Nucleus accumbens (tissue), 56 donors: ENCODE results near the gene LCMT1.
"Not testable (repeated sequence)": the region's sequence is repeated elsewhere in the genome, so short reads cannot be mapped to it uniquely, and the experiment has no call there.

Experiments
- DNase-seq, 56 donors: peaks; one replicate each; lab custom pipeline; 2025; lab: John Stamatoyannopoulos, UW

Gene LCMT1

DNA sequence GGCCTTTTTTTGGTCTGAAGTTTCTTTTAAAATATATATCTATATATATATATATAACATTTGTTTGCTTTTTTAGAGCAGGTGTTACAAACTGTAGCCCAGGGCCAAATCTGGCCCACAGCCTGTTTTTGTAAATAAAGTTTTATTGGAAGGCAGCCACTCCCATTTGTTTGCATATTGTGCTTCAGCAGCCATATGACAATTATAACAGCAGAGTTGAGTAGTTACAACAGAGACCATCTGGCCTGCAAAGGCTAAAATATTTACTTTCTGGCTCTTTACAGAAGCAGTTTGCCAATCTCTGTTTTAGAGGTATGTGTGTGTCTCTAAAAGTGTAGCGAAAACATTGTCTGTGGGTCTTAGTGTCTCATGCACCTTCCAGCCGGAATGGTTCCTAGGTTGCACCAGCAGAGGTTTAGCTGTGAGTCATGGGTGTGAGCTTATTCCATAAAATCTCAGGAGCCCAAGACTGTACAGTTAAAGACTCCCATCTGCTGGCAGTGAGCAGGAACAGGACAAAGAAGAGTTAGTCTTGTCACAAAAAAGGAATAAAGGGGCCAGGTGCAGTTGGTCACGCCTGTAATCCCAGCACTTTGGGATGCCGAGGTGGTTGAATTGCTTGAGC lies 23.8 kb downstream of the LCMT1 start:
- DNase-seq, result no peak

DNA sequence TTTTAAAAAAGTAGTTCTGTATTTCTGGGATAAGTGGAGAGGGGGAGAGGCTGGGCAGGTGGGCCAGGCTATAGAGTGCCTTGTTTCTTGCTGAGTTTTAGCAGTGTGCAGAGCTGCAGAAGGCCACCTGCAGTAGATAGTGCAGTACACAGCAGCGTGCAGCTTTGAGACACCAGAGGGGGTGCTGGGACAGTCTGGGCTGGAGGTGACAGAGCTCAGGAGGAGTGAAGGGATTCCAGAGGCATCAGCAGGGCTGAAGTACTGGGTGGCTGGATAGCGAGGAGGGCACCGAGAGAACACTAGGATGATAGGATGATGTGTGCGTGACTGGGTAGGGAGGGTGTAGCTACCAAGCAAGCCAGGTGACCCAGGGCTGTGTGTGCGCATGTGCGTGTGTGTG lies 26.6 kb downstream of the LCMT1 start:
- no peak for DNase-seq

DNA sequence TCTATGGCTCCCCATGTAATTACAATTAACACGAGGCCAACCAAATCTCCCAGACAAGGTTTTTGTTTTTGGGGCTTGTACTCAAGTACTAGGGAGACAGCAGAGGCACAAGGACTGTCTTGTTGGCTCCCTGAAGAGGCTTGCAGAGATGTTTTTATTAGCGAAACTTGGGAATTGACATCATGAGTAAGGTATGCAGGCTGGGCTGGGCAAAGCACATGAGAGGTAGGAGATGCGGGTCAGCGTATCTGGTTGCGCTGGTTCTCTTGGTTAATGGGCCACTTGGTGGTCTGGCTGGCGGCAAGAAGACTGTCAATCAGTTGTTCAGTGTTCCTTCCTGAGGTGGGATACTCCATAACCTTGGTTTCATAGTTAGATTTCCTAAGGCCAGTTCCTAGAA lies 28.9 kb downstream of the LCMT1 start:
- no peak for DNase-seq

DNA sequence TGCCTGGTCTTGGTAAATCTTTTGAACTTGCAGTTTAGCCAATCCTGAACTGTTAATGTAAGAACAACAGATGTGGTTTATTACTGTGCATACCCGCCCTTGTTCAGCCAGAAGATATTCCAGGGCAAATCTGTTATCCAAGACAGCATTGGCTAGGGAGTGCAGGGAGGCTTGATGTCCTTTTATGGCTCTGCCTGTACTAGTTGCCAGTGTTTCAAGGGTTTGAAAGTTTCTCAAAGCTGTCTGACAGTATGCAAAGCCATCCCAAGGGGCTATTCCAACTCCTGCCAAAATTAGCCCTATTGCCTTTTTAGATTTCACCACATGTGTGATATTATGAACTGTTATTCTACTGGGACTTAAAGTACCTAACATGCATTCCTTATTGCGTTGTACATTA lies 30.1 kb downstream of the LCMT1 start:
- no peak for DNase-seq

DNA sequence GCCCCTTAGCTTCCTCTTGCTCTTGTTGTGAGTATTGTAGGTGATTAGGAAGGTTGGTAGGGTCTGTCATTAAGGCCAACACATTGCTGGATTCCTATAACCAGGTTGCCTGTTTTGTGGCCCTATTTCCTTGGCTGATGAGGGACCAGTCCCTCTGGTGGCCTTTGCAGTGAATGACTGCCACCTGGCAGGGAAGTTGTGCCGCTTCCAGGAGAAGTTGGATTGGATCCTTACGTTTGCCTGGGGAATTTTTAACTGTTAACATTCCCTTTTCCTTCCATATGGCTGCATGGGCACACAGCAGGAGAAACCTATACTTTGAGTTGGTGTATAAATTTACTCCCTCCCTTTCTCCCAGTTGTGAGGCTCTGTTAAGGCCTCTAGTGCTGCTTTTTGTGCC lies 32.4 kb downstream of the LCMT1 start:
- no peak for DNase-seq

DNA sequence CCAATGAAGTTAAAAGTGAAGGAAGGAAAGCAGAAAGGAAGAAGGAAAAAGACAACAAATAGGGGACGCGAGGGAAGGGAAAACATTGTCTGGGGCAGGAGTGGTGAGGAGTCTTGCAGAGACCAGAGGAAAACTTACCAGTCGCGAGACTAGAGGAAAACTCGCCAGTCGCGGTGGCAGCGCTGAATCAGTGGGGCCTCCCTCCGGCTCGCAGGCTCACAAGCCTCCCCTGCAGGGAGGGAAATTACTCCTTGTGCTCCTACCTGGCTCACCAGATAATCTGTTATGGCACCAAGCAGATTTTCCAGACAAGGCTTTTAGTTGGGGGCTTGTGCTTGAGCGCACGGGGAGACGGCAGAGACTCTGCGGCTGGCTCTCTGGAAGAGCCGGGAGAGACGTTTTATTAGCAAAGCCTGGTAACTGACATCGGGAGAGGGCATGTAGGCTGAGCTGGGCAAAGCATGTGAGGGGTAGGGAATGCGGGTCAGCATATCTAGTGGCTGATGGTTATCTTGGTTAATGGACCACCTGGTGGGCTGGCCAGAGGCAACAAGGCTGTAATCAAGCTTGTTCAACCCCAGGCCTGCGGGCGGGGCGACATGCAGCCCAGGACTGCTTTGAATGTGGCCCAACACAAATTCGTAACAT lies 37.1 kb downstream of the LCMT1 start:
- DNase-seq, result no peak

DNA sequence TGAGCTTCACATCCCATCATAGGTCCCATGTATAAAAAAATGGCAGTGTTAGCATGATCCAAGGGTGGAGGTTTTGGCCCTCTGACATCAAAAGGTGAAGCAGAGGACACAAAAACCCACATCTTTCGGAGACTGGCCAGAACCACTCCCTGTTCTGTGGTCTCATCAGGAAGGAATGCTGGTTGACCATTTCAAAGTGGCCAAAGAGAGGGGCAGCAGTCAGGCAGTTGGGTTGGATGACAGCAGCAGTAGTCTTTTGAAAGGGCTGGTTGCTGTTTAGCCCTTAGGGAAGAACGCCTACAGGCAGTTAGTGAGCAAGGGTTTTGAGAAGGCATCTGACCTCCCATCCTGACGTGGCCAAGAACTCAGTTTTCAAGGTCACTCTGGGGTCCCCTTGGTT lies 40.5 kb downstream of the LCMT1 start:
- no peak for DNase-seq

DNA sequence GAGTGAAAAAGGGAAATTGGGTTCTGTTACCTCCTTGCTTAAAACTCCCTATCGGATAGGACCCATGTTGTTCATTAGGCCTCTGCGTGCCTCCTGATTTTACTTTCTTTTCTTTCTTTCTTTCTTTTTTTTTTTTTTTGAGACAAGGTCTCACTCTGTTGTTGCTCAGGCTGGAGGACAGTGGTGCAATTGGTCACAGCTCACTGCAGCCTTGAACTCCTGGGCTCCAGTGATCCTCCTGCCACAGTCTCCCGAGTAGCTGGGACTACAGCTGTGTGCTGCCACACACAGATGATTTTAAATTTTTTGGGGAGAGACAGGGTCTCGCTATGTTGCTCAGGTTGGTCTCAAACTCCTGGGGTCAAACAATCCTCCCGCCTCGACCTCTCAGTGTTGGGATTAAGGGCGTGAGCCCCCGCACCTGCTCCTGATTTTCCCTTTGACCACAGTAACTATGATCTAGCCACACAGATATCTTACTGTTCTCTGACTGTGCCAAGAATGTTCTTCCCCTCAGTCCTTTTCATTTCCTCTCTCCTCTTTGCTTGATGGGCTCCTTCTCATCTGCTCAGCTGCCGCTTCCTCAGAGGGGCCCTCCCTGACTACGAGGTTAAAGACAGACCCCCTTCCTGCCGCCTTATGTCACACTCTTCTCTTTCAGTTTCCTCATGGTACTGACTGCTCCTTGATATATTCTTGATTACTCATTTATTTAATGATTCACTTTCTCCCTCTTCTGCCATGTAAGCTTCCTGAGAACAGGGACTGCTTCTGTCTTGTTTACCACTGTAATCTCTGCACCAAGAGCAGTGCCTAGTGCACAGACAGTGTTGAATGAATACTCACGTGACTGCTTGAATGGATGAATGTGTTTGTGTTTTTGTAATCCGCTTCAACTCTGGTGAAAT lies 44.3 kb downstream of the LCMT1 start:
- no peak for DNase-seq

DNA sequence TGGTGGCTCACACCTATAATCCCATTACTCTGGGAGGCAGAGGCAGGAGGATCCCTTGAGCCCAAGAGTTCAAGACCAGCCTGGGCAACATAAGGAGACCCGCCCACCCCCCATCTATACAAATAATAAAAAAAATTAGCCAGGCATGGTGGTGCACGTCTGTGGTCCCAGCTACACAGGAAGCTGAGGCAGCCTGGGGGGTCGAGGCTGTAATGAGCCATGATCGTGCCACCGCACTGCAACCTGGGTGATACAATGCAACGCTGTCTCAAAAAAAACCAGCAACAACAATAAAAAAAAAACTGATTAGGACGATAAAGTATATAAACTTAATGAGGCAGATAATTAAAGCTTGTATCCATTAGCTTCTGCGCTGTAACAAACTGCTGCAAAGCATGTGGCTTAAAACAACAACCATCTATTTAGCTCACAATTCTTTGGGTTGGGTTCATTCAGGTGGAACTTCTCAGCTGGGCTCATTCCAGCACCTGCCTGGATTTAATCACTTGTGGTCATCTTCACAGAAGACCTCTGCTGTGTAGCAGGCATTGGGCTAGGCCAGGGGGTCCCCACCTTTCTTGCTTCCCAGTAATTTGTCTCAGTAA lies 45.8 kb downstream of the LCMT1 start:
- DNase-seq, result no peak

DNA sequence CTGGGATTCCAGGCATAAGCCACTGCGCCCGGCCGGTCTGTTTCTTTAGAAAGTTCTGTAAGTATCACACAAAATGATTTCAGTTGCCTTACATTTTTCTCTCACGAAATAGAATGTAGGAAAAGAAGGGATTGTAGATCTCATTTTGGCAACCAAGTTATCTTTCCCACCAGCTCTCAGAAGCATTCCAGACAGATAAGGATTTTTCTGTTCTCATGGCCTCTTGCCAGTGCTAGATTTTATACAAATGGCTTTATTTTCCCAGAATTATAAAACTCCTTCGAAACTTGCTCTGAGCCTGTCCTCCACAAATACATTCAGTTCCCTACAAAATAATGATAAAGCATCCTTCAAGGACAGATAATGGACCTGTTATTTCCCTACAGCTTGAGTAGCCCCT lies 46.9 kb downstream of the LCMT1 start:
- no peak for DNase-seq

DNA sequence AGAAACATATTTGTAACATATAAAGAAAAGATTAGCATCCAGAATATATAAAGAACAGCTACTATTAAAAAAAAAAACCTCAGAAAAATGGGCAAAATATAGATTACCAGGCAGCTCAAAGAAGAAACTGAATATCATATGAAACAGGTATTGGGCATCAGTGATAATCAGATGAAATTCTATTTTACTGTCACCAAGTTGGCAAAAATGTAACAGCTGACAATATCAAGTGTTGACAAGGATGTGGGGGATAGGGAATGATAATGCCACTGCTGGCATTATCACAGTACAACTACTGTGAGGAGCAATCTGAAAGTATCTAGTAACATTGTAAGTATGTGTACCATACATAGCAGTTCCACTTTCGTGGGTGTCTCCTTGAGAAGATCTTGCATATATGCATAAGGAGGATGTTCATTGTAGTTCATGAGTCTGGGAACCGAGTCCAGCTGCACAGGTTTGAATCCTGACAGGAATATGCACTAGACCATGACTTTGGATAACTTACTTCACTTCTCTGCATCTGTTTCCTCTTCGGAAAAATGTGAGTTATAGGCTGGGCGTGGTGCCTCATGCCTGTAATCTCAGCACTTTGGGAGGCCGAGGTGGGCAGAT lies 50.3 kb downstream of the LCMT1 start:
- no peak for DNase-seq

DNA sequence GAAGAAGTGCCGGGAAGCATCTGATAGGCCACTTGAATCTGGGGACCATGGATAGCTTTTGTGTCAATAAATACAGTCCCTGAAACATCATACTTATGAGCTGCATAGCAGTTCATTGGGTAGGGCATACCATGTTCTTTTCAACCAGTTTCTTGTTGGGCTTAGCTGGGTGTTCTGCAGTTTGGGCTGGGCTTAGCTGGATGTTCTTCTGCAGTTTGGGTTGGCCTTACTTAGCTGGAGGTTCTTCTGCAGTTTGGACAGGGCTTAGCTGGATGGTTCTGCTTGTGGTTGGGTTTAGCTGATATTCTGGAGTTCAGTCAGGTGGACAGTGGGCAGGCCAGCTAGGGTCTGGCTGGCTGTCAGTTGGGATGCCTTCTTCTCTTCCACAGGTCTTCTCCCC lies 52.1 kb downstream of the LCMT1 start:
- no peak for DNase-seq

DNA sequence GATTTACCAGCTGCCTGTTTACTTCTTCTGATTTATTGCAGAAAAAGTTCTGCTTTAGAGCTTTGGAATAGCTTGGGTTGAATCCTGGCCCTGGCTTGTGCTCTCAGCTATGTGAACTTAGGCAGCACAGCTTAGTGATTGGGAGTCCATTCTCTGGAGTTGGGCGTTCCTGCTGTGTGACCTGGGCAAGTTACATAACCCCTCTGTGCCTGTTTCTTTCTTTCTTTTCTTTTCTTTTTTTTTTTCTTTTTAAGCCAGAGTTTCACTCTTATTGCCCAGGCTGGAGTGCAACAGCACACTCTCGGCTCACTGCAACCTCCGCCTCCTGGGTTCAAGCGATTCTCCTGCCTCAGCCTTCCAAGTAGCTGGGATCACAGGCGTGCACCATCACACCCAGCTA lies 53.7 kb downstream of the LCMT1 start:
- DNase-seq, result no peak

DNA sequence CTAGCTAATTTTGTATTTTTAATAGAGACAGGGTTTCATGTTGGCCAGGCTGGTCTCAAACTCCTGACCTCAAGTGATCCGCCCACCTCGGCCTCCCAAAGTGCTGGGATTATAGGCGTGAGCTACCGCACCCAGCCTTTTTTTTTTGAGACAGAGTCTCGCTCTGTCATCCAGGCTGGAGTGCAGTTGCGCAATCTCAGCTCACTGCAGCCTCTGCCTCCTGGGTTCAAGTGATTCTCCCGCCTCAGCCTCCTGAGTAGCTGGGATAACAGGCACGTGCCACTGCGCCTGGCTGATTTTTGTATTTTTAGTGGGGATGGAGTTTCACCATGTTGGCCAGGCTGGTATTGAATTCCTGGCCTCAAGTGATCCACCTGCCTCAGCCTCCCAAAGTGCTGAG lies 56.4 kb downstream of the LCMT1 start:
- DNase-seq, result not testable (repeated sequence)

DNA sequence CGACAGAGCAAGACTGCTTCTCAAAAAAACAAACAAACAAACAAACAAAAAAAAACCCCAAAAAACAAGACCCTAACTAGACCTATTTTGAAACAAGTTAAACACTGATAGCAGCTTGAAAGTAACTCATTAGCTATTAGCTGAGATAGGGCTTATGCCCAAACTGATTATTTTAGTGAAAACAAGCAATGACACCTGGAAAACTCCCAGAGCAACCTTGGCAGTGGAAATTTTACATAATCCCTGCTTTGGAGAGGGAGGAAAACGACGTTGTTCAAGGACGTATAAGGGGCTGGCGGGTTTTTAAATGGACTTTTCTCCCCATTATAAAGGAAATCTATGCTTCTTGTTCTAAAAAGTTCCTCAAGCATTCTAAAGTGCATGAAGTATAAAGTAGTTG lies 59.8 kb downstream of the LCMT1 start:
- DNase-seq, result no peak

DNA sequence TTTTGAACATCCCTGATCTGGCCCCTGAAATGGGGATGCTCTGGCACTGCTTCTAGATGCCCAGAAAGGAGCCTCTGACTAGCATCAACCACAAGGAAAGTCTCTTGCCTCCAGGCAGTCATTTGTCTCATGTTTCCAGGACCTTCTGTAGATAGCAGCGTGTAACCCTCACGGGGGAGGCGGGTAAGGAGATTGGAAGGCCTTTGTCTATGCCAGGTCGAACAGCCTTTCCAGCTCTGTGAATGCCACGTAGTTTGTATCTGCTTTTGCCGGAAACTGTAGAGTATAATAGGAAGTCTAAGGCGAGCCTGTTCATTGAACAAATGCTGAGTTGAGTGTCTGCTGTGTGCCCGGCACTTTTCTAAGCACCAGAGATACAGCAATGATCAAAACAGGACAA lies 61.3 kb downstream of the LCMT1 start:
- DNase-seq, result no peak

DNA sequence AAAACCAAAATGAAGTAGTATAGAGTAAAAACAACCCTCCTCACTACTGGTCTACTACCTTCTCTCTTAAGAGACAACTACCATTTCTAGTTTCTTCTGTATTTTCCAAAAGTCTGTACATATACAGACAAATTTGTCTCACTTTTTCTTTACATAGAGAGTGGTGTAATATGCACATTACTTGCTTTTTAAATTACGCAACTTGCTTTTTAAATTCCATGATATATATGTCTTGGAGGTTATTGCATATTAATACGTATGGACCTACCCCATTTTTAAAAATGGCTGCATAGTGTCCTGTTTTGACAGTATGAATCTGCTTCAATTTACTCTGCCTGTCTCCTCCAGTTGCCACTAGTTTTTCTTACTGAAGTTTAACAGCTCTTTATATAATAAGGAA lies 62.7 kb downstream of the LCMT1 start:
- no peak for DNase-seq

DNA sequence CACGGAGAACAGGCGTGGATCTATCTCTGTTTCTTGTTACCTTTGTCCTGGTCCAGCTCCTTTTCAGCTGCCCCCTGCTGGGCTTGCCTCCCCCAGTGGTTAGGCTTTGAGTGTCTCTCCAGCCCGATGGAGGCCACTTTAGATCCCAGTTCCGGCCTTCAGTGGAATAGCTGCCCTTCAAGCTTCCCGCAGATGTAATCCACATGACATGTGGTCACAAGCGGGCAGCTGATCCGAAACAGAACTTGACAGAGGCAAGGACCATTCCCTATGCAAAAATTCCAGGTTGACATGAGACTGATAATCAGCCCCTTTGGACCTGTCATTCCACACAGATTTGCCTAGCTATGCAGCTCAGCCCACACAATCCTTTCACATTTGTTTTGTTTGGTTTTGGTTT lies 64.6 kb downstream of the LCMT1 start:
- DNase-seq, result no peak

DNA sequence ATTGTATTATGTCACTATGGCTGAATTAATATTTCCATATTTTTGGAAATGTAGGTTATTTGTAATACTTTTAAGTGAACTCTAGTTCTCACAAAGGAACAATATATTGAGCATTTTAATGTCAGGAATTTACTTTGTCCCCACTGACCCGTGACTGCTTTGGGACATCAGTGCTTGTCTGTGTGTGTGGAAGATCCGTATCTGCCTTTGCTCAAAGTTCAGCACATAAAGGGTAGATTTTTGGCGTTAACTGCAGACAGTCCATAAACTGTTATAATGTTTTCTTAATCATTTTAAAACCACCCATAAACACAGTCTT lies 65.9 kb downstream of the LCMT1 start:
- no peak for DNase-seq

DNA sequence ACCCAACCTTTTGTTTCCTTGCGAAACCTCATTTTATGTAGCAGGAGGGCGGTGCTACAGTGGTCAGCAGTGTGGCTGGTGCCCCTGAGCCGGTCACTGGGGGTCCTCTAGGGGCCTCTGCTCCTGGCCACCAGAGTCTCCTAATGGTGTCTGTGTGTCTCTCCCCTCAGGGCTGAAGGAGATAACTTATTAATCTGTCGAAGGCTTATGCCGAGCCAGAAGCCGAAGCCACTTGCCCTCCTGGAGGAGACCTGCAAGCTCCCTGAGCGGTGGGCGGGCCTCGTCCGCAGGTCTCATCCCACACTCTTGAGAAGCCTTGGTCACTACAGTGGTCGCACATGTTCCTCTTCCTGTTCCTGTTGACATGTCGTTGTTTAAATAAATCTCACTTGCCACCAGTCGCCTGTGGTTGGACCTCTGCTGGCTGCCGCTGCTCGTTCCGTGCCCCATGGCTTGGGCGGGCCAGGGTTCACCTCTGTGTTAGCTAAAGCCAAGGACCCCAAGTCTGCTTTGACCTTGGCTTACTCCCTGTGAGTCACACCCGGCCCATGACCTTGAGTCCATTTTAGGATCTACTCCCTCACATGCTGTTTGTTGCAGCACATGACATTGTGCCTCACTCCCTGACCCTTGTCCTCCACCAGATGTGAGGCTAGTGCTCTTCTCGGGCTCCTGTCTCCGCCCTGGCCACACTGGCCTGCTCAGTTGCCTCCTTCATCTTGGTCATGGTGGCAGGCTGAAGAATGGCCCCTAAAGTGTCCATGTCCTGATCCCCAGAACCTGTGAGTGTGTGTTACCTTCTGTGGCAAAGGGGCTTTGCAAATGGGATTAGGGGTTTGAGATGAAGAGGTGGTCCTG lies 66.5 kb downstream of the LCMT1 start:
- DNase-seq, result no peak
